COLO668 (cell line): ENCODE data around the gene FAM124A.

Experiments
- DNase-seq: peaks from one replicate; lab custom pipeline; 2025; ENCODE audit not compliant: unreplicated experiment; lab: John Stamatoyannopoulos, UW

Gene FAM124A

GRCh38 chr13:51332566-51333361, 110.6 kb downstream of the FAM124A start:
- DNase-seq = no peak

- no peak for DNase-seq
Observed at GRCh38 chr13:51333421-51333820, 111.2 kb downstream of the FAM124A start.

- DNase-seq = no peak
Observed at GRCh38 chr13:51333826-51334225, 111.6 kb downstream of the FAM124A start.
